Activated CD4-positive, alpha-beta T cell treated with anti-CD3 and anti-CD28 coated beads for 24 hours (primary cell): Measurements from ENCODE around the gene ASAP2.
"Not testable (repeated sequence)": the region's sequence is repeated elsewhere in the genome, so short reads cannot be mapped to it uniquely, and the experiment has no call there.

ENCODE experiments used
- DNase-seq, 2 donors: peaks; one replicate each; pipeline ENCODE4 v3.0.0-alpha.2; 2020; ENCODE audit warnings: low read depth in 2 of 2

The ASAP2 gene

GRCh38 chr2:9251154-9252001 lies 44.8 kb downstream of the ASAP2 start:
- no peak for DNase-seq

- no peak for DNase-seq
Measured at GRCh38 chr2:9252002-9252357, 45.4 kb downstream of the ASAP2 start.

DNA sequence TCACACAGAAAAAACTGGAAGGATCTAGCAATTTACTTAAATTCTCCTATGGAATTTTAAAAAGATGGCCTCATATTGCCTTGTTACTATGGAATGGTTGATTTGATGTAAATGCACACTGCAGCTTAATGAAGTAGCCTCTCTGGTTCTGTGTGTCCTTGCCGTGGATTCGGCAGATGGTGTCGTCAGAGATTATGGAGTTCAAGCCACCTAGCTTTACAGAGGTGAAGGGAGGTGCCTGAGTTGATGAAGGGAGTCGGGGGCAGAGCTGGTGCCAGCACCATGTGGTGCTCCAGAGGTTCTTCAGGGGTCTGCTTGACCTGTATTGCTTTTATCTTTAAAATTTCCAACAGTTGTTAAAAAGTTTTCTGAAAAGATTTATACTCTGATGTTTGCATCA lies 48.8 kb downstream of the ASAP2 start:
- DNase-seq = no peak

DNA sequence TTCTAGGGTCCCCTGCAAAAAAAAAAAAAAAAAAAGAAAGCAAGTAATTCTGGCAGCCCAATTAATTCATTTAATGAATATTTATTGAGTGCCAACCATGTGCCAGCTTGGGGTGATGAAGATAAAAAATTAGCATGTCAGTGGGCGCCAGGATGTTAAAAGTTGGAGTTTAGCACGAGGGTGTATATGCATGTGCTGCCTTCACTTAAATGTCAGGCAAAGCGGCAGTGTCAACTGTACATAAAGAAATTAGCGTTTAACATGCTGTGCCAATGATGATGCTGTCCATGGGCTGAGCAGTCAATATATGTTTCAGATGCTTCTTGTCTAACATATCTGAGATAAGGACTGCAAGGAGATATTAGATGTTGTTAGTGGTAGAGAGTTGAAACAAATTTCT lies 49.5 kb downstream of the ASAP2 start:
- no peak for DNase-seq

DNA sequence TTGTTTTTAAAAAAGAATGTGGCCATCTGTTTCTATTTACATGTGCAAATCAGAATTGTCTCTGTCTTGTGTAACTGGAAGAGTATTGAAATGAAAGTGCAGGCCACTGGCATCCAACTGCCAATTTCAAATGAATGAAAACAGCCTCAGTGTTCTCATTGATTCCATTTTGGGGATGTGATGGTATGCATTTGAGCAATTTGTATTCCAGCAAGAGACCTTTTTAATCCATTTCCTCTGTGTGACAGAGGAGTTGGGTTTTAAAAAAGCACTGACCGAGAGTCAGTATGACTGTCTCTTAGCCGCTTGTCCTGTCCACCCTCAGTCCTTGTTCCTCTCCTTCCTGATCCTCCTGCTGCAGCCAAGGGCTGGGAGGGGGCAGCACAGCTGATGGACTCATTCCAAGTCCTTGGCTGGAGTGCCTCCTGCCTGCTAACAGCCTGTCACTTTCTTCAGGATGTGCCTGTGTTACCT lies 50.0 kb downstream of the ASAP2 start:
- DNase-seq = no peak

DNA sequence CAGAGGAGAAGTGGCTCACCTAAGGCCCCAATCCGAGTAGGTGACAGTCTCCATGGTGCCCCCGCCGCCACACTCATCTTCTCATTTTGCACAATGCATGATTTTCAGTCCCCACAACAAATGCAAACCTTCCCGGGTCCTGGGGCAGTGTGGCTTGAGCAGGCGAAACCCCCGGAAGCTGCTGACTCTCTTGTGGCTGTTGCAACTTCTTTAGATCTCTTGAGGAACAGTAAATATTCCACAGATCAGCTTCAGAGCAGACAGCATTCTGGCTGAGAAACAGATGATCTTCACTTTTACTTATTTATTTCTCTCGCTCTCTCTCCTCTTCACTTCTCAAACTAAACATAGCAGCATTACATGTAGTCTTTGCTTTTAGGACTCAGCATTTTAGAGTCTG lies 51.9 kb downstream of the ASAP2 start:
- DNase-seq = no peak

DNA sequence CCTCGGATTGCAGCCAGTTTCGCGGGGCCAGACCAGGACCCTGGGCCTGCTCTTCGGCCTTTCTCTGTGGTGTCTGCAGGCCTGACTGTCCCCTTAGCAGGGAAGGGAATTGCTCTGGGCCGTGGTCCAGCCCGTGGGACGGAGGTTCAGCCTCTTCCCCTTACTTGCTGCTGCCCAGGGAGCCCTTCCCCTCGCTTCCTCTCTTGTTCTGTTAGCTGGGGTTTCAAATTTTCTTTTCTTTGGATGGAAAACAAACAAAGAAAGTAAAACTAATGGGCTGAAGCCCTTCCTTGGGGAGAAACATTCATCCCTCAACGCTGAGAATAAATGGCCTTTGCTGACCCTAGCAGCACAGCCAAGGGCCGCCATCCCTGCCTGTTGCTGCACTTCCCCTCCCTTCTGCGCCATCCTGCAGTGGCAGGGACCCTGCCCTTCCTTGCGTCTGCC lies 52.4 kb downstream of the ASAP2 start:
- no peak for DNase-seq

DNA sequence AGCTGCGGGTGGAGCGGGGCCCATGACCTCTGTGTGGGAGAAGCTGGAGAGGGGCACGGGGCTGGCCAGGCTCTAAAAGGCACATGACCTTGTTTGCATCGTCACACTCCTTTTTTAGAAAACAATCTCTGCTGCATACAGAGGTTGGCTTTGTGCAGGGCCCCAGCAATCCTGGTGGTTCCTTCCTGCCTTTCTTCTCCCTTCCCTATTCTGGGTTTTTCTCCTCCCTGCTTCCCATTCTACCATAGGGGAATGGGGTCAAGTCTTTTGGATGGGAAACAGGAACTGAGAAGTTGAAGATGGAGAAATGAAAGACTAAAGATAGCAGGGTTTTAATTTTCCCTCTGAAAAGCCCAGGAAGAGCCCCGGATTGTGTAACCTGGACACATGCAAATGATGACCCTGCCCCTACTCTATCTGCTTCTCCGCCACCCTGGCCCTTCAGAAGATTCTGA lies 53.9 kb downstream of the ASAP2 start:
- no peak for DNase-seq

DNA sequence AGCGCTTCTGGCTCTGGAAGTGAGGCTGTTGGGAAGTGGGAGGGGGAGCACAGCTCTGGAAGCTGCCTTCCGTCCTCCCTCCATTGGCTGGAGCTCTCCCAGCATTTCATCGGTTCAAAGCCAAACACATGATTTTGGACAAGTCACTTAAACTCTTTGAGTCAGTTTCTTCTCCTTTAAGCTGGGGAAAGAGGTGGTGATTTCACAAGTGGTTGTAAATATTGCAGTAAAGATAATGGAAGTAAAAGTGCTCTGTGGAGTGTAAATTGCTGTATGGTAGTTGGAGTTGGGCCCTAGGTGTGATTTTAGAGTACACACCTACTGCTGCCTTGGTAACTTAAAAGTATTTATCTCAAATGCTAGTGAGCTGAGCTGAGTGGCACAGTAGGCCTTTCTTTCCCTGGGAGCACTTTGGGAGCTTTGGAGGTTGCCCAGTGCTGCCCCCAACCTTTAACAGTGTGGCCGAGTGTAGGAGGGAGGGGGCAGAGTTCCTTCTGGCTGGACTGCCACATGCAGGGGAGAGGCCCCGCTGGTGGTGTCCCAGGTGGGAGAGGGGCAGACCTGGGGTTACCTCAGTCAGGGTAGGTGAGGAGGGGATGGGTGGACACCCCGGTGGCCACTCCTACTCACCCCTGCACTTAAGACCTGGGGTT lies 54.7 kb downstream of the ASAP2 start:
- DNase-seq = no peak

- no peak for DNase-seq
Measured at GRCh38 chr2:9262671-9263171, 56.1 kb downstream of the ASAP2 start.

- no peak for DNase-seq
Measured at GRCh38 chr2:9263428-9263827, 56.8 kb downstream of the ASAP2 start.

DNA sequence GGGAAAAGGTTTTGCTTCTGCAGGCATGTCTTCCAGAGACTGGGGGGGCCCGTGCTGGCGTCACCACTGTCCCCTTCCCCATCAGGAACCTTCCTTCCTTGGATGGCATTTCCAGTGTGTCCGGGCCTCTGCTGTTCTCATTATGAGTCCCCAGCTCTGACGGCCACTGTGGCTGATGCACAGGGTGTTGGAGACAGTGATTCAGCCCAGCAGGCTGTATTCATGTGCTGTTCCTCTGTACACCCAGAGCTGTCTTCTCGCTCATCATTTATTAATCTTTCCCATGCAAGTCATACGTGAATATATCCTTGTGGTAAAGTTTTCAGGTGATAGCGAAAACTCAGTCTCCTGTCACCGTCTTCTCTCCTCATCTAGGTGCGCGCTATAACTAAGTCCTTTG lies 57.7 kb downstream of the ASAP2 start:
- no peak for DNase-seq

- no peak for DNase-seq
Measured at GRCh38 chr2:9266711-9267110, 60.1 kb downstream of the ASAP2 start.

DNA sequence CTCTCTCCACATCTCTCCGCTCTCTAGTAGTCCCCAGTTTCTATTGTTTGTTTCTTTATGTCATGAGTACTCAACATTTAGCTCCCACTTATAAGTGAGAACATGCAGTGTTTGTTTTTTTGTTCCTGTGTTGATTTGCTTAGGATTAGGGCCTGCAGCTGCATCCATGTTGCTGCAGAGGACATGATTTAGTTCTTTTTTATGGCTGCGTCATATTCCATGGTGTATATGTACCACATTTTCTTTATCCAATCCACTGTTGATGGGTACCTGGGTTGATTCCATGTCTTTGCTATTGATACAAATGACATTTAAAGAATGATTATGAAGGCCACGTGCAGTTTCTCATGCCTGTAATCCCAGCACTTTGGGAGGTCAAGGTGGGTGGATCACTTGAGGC lies 60.7 kb downstream of the ASAP2 start:
- DNase-seq = not testable (repeated sequence)

DNA sequence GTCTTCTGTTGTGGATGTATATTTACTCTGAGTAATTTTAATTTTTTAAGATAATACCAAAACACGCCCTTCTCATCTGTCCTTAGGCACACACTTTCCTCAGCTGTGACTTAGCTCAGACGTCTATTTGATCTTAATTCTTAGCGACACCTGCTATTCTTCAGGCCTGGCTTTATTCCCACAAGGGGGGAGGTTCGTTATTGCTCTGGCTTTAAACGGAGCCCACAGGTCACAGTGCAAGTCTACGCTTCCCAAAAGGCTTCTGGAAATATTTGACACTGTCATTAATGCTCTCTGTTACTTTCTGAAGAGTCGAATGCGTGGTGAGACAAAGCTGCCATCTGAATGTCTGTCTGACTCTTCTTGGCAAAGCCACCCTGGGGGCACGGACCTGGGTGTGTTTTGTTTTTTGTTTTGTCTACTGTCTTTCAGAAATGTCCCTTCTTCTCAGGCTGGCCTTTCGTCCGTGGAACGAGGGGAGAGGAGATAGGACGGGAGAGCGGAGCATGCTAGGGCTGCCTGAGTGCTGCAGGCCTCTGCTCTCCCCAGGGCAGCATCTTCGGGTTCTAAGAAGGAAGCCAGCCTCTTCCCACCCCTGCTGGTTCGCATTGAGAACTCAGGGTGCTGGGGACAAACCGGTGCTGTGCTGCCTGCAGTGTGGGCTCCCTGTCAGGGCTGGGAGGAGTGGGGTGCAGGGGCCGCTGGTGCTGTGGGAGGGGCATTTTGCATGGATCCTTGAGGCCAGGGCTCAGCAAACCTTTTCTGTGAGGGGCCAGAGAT lies 61.9 kb downstream of the ASAP2 start:
- no peak for DNase-seq

- DNase-seq = no peak
Measured at GRCh38 chr2:9269295-9269694, 62.7 kb downstream of the ASAP2 start.

DNA sequence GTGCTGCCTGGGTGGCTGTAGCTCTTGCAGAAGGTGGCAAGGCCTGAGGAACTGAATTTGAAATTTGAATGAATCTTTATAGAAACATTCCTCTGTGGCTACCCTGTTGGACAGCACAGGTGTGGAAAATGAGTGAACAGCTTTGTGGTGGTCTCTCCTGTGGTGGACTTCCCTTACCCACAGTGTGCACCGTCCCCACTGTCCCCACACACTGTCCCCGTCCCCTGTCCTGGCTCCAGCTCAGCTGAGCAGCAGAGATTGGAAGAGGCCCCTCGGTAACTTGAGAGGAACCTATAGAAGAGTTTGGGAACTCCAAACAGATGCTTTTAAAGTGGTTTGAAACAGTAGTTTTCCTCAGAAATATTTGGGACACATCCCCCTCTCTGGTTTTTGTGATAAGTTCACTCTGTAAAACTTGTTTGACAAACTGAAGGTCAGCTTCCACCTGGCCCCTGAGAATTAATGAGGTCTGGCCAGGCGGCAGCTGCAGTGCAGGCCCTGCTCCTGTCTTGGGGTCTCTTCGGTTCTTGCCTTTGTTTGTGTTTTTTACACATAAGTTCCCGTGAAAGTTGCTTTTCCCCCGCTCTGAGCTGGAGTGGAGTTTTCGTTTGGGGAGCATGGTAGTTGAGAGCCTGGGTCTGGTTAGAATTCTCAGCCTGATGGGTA lies 63.2 kb downstream of the ASAP2 start:
- no peak for DNase-seq

GRCh38 chr2:9271091-9271490 lies 64.5 kb downstream of the ASAP2 start:
- no peak for DNase-seq

- DNase-seq = no peak
Measured at GRCh38 chr2:9271691-9272090, 65.1 kb downstream of the ASAP2 start.

DNA sequence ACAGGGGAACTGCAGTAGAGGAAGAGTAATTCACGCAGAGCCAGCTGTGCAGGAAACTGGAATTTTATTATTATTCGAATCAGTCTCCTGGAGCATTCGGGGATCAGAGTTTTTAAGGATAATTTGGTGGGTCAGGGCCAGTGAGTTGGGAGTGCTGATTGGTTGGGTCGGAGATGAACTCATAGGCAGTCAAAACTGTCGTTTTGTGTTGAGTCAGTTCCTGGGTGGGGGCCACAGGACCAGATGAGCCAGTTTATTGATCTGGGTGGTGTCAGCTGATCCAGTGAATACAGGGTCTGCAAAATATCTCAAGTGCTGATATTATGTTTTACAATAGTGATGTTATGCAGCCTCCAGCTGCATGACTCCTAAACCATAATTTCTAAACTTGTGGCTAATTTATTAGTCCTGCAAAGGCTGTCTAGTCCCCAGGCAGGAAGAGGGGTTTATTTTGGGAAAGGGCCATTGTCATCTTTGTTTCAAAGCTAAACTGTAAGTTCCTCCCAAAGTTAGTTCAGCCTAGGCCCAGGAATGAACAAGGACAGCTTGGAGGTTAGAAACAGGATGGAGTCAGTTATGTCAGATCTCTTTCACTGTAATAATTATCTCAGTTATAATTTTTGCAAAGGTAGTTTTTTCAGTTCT lies 67.0 kb downstream of the ASAP2 start:
- no peak for DNase-seq

- no peak for DNase-seq
Measured at GRCh38 chr2:9274701-9275343, 68.2 kb downstream of the ASAP2 start.
